GM21576 (cell line): ENCODE results near the gene LITAF.
"Not testable (repeated sequence)": the region's sequence is repeated elsewhere in the genome, so short reads cannot be mapped to it uniquely, and the experiment has no call there.

Experiments
- ATAC-seq: cut with Tn5 transposase; IDR thresholded peaks from one replicate; pipeline ENCODE4 v1.9.1; 2021; ENCODE audit warnings: mild to moderate bottlenecking, moderate library complexity; ENCODE audit not compliant: unreplicated experiment

Gene LITAF

GRCh38 chr16:11621539-11621919 lies 34.8 kb upstream of the LITAF start:
- ATAC-seq: no peak

GRCh38 chr16:11620243-11621003 lies 33.7 kb upstream of the LITAF start:
- ATAC-seq: no peak

- ATAC-seq: no peak
Observed at GRCh38 chr16:11619327-11619851, 32.7 kb upstream of the LITAF start.

- ATAC-seq: no peak
Observed at GRCh38 chr16:11618107-11618717, 31.5 kb upstream of the LITAF start.

- no peak for ATAC-seq
Observed at GRCh38 chr16:11615748-11616447, 29.2 kb upstream of the LITAF start.

GRCh38 chr16:11614587-11615175 lies 28.0 kb upstream of the LITAF start:
- ATAC-seq: no peak

GRCh38 chr16:11613381-11614303 lies 26.9 kb upstream of the LITAF start:
- ATAC-seq: peak; percentile 48

GRCh38 chr16:11612665-11613025 lies 25.9 kb upstream of the LITAF start:
- no peak for ATAC-seq

- no peak for ATAC-seq
Observed at GRCh38 chr16:11611871-11612664, 25.3 kb upstream of the LITAF start.

- ATAC-seq: no peak
Observed at GRCh38 chr16:11610580-11610979, 23.9 kb upstream of the LITAF start.

GRCh38 chr16:11610121-11610505 lies 23.4 kb upstream of the LITAF start:
- no peak for ATAC-seq

- no peak for ATAC-seq
Observed at GRCh38 chr16:11609474-11610120, 22.9 kb upstream of the LITAF start.

- ATAC-seq: no peak
Observed at GRCh38 chr16:11605891-11606290, 19.2 kb upstream of the LITAF start.

GRCh38 chr16:11605564-11605886 lies 18.8 kb upstream of the LITAF start:
- no peak for ATAC-seq

- ATAC-seq: no peak
Observed at GRCh38 chr16:11604783-11605563, 18.3 kb upstream of the LITAF start.

- not testable (repeated sequence) for ATAC-seq
Observed at GRCh38 chr16:11604296-11604695, 17.6 kb upstream of the LITAF start.

- no peak for ATAC-seq
Observed at GRCh38 chr16:11603331-11603750, 16.6 kb upstream of the LITAF start.

- ATAC-seq: no peak
Observed at GRCh38 chr16:11602321-11602720, 15.6 kb upstream of the LITAF start.
